Measurements from ENCODE around the gene DESI1. TPM values are rescaled to one million over a fixed set of nuclear protein-coding genes. Genes with fewer than 3 reads are reported as not detected.

The DESI1 gene
- total and polyA plus RNA-seq, 2 of the 13 experiments (the other 11 are each of a cell fraction or from before 2014, with no cell fraction given) = 21.6 to 29.2 TPM

GRCh38 chr22:41576877-41577276 lies 44.0 kb downstream of the DESI1 start (continued):
- TF ChIP-seq RBAK (CRISPR knock-in tag; IDR thresholded peaks at IDR 0.05) = no peak
- no peak for TF ChIP-seq KDM5B (CRISPR knock-in tag; IDR thresholded peaks at IDR 0.05; ENCODE audit: borderline replicate concordance)
- no peak for TF ChIP-seq ZNF18 (CRISPR knock-in tag; IDR thresholded peaks at IDR 0.05; ENCODE audit: insufficient replicate concordance)
- TF ChIP-seq FLYWCH1 (CRISPR knock-in tag; IDR thresholded peaks at IDR 0.05) = no peak
- TF ChIP-seq ZNF513 (CRISPR knock-in tag; conservative IDR thresholded peaks at IDR 0.05) = no peak
- no peak for TF ChIP-seq SYNCRIP (IDR thresholded peaks at IDR 0.05; ENCODE audit: insufficient read depth, low read depth, low read length)
- no peak for TF ChIP-seq ZNF430 (CRISPR knock-in tag; IDR thresholded peaks at IDR 0.05)
- TF ChIP-seq NAIF1 (CRISPR knock-in tag; IDR thresholded peaks at IDR 0.05; ENCODE audit: borderline replicate concordance) = no peak
- TF ChIP-seq HNRNPH1 (optimal IDR thresholded peaks at IDR 0.05; ENCODE audit: low read depth, low read length) = no peak
- no peak for TF ChIP-seq TAF1 (CRISPR knock-in tag; IDR thresholded peaks at IDR 0.05)
- no peak for TF ChIP-seq ETV6 (CRISPR knock-in tag; conservative IDR thresholded peaks at IDR 0.05)
- peak; percentile 98 for TF ChIP-seq SMC3 (IDR thresholded peaks at IDR 0.05; ENCODE audit: low read length)
- no peak for TF ChIP-seq ZNF10 (CRISPR knock-in tag; IDR thresholded peaks at IDR 0.05; ENCODE audit: borderline replicate concordance, low read depth)
- 0 out of 2 replicates have a peak, but pooled peaks have one; percentile 8 for TF ChIP-seq MTA1 (CRISPR knock-in tag; IDR thresholded peaks at IDR 0.05; ENCODE audit: borderline replicate concordance)
- TF ChIP-seq ZBTB1 (CRISPR knock-in tag; IDR thresholded peaks at IDR 0.05; ENCODE audit: borderline replicate concordance) = no peak
- TF ChIP-seq MBNL3 (CRISPR knock-in tag; conservative IDR thresholded peaks at IDR 0.05) = no peak
- TF ChIP-seq GATA4 (IDR thresholded peaks at IDR 0.05; ENCODE audit: borderline replicate concordance, low read depth) = no peak
- no peak for TF ChIP-seq ZMYM2 (CRISPR knock-in tag; IDR thresholded peaks at IDR 0.05)
- no peak for TF ChIP-seq SNRNP70 (IDR thresholded peaks at IDR 0.05; ENCODE audit: low read depth, low read length)
- no peak for TF ChIP-seq MLX (CRISPR knock-in tag; IDR thresholded peaks at IDR 0.05)
- TF ChIP-seq ZNF83 (CRISPR knock-in tag; IDR thresholded peaks at IDR 0.05; ENCODE audit: borderline replicate concordance) = no peak
- peak; percentile 36; the same call in 1 of the 2 replicates for TF ChIP-seq ZNF691 (CRISPR knock-in tag; IDR thresholded peaks at IDR 0.05; ENCODE audit: borderline replicate concordance, low read depth)
- no peak for TF ChIP-seq ARID5B (CRISPR knock-in tag; IDR thresholded peaks at IDR 0.05)
- TF ChIP-seq HOXD1 (CRISPR knock-in tag; IDR thresholded peaks at IDR 0.05) = no peak

All from HepG2 (cell line).